Endodermal cell (in vitro differentiated cells): ENCODE measurements around the gene AGPAT3. TPM values are rescaled to one million over a fixed set of nuclear protein-coding genes. Genes with fewer than 3 reads are reported as not detected.

Experiments used
- DNase-seq: peaks from one replicate; pipeline ENCODE4 v3.0.0-alpha.2; 2017
- H3K27ac ChIP-seq: 2 replicates; pipeline ENCODE4 v1.5.1; 2013; ENCODE audit warnings: mild to moderate bottlenecking, low read depth, low read length, moderate library complexity
- H3K27me3 ChIP-seq: 2 replicates; pipeline ENCODE4 v1.6.1; 2013; ENCODE audit warnings: mild to moderate bottlenecking, low read length, moderate library complexity; ENCODE audit not compliant: insufficient read depth, control insufficient read depth, poor library complexity, severe bottlenecking
- H3K36me3 ChIP-seq: 2 replicates; pipeline ENCODE4 v1.7.0; 2013; ENCODE audit warnings: mild to moderate bottlenecking, low read length, moderate library complexity; ENCODE audit not compliant: control insufficient read depth, insufficient read depth
- H3K4me1 ChIP-seq: one replicate; pipeline ENCODE4 v1.7.0; 2013; ENCODE audit warnings: low read length; ENCODE audit not compliant: control insufficient read depth, insufficient read depth
- H3K4me3 ChIP-seq: 2 replicates; pipeline ENCODE4 v1.5.1; 2013; ENCODE audit warnings: mild to moderate bottlenecking, low read length, moderate library complexity
- H3K9ac ChIP-seq: 2 replicates; pipeline ENCODE4 v1.6.1; 2013; ENCODE audit warnings: mild to moderate bottlenecking, low read length, moderate library complexity; ENCODE audit not compliant: poor library complexity, severe bottlenecking; ENCODE audit errors: extremely low read depth
- H3K9me3 ChIP-seq: 2 replicates; pipeline ENCODE4 v1.6.1; 2013; ENCODE audit warnings: mild to moderate bottlenecking, low read length, moderate library complexity; ENCODE audit not compliant: control insufficient read depth
- H3K27ac Mint-ChIP-seq: 2 replicates; pipeline ENCODE4 v1.8.0; 2020; ENCODE audit warnings: mixed read lengths
- H3K27me3 Mint-ChIP-seq: 2 replicates; pipeline ENCODE4 v1.8.0; 2021; ENCODE audit warnings: mild to moderate bottlenecking, mixed read lengths; ENCODE audit not compliant: insufficient read depth
- H3K36me3 Mint-ChIP-seq: 2 replicates; pipeline ENCODE4 v1.8.0; 2020; ENCODE audit warnings: low read depth, mixed read lengths
- H3K4me1 Mint-ChIP-seq: 2 replicates; pipeline ENCODE4 v1.8.0; 2020; ENCODE audit warnings: mixed read lengths
- H3K4me3 Mint-ChIP-seq: 2 replicates; pipeline ENCODE4 v1.8.0; 2020; ENCODE audit warnings: mild to moderate bottlenecking, moderate library complexity, mixed read lengths
- H3K9me3 Mint-ChIP-seq: 2 replicates; pipeline ENCODE4 v1.8.0; 2020; ENCODE audit warnings: mild to moderate bottlenecking, mixed read lengths
- WGBS, 2 experiments: methylation state at CpG; one replicate each; pipeline versions ENCODE4 v1.1.5 to v1.1.7; 2013; ENCODE audit warnings: missing lambda C conversion rate in 2 of 2, mixed read lengths in 1 of 2; ENCODE audit not compliant: insufficient coverage in 1 of 2, insufficient read length in 1 of 2; 5-methylcytosine and 5-hydroxymethylcytosine counted together
- total RNA-seq, 2 donors: library from RNA; stranded (reverse); fragmentation: NEBNext Ultra II Directional in 1 of 2; extraction: Animal tissue kit (Norgen Biotek cat#: 25700) in 1 of 2; gene quantifications; 2 replicates in 1 of 2; 3 replicates in 1 of 2; pipeline ENCODE4 v1.2.1, GENCODE V29; 2021
- TF ChIP-seq, protein P1 (sequence below): fragments of 200-600 bp; sonication (generic); conservative IDR thresholded peaks from 2 replicates; pipeline ENCODE4 v1.5.0; 2021; ENCODE audit warnings: antibody characterized with exemption, mild to moderate bottlenecking

The AGPAT3 gene
- total RNA-seq, 2 donors from 2014 or later = 44.0 to 74.4 TPM

DNA sequence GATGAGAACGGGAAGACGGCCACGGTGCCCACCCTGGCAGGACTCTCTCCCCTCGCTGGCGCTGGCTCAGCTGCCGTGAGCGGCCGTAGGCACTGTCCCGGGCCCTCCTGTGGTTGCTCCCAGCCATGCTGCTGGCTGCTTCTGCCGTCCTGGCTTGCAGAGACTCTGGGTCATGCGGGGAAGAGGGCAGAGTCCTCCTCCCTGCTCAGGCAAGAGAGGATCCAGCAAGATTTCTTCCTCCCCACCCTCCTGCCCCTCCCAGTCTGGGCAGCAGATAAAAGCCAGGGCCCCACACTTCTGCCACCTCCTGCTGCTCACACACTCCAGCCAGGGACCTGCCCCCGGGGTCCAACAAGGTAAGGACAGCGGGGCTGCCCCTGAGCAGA lies 60.1 kb downstream of the AGPAT3 start:
- Mint-ChIP-seq H3K4me3 (no peak overlapping the region), H3K4me1 (peaks cover 63% of the 10 kb centered on the region), H3K36me3 (peaks cover 15% of the 10 kb centered on the region), H3K27ac (peak overlapping the region; percentile 58), H3K9me3 (no peaks in the 10 kb centered on the region), H3K27me3 (no peaks in the 10 kb centered on the region)
- peaks cover 18% of the 10 kb centered on the region for H3K4me1 ChIP-seq
- H3K27ac ChIP-seq = no peak overlapping the region
- no peaks in the 10 kb centered on the region for H3K9me3 ChIP-seq
- H3K9ac ChIP-seq = no peak overlapping the region
- WGBS, 2 experiments = 74 to 80% methylated on average over 9 to 13 of the region's 13 CpGs
- H3K27me3 ChIP-seq = no peaks in the 10 kb centered on the region
- peaks cover 5% of the 10 kb centered on the region for H3K36me3 ChIP-seq
- H3K4me3 ChIP-seq = no peak overlapping the region
- no peak for DNase-seq
- TF ChIP-seq, protein P1, sequence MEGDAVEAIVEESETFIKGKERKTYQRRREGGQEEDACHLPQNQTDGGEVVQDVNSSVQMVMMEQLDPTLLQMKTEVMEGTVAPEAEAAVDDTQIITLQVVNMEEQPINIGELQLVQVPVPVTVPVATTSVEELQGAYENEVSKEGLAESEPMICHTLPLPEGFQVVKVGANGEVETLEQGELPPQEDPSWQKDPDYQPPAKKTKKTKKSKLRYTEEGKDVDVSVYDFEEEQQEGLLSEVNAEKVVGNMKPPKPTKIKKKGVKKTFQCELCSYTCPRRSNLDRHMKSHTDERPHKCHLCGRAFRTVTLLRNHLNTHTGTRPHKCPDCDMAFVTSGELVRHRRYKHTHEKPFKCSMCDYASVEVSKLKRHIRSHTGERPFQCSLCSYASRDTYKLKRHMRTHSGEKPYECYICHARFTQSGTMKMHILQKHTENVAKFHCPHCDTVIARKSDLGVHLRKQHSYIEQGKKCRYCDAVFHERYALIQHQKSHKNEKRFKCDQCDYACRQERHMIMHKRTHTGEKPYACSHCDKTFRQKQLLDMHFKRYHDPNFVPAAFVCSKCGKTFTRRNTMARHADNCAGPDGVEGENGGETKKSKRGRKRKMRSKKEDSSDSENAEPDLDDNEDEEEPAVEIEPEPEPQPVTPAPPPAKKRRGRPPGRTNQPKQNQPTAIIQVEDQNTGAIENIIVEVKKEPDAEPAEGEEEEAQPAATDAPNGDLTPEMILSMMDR = no peak

DNA sequence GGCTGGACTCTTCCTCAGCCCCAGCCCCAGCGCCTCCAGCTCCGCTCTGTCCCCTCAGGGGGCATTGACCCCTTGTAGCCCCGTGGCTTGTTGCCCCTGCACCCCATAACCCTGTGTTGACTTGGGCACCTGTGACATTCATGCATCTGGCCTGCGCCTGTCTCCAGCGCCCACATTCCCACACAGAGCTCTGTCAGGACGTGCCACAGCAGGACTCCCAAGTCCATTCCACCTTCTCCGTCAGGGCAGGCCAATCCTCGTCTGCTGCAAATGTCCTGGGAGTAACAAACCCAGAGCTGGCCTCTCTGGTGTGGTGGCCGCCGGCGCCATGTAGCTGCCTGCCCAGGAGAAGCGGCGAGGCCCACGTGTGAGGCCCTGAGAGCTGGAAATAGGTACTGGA lies 60.6 kb downstream of the AGPAT3 start:
- peak overlapping the region; percentile 58 for H3K27ac Mint-ChIP-seq
- Histone ChIP-seq H3K9me3 (no peaks in the 10 kb centered on the region), H3K27me3 (no peaks in the 10 kb centered on the region), H3K27ac (no peak overlapping the region), H3K4me1 (peaks cover 18% of the 10 kb centered on the region), H3K4me3 (no peak overlapping the region), H3K9ac (no peak overlapping the region), H3K36me3 (peaks cover 5% of the 10 kb centered on the region)
- peaks cover 15% of the 10 kb centered on the region for H3K36me3 Mint-ChIP-seq
- H3K4me1 Mint-ChIP-seq = peaks cover 58% of the 10 kb centered on the region
- no peaks in the 10 kb centered on the region for H3K9me3 Mint-ChIP-seq
- no peaks in the 10 kb centered on the region for H3K27me3 Mint-ChIP-seq
- TF ChIP-seq, protein P1 = no peak
- WGBS, 2 experiments = 91 to 94% methylated on average over 14 of the region's 14 CpGs
- no peak overlapping the region for H3K4me3 Mint-ChIP-seq
- DNase-seq = no peak

DNA sequence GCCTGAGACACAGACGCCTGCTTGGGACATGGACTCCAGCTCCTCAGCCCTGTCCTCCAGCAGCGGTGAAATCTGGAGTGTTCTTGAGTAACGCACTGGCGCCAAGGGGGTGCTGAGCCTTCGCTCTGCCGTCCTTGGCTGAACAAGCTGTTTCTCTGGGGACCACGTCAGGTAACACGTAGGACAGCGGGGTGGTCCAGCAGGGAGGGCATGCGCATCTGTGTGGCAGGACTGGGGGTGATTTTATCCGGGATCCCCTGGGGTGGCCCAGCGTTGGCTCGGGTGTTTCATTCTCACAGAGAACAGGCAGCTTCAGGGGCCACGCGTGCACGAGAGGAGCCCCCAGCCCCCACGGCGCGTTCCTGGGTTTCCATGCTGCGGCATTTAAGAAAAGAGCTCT lies 61.2 kb downstream of the AGPAT3 start:
- DNase-seq = no peak
- no peak overlapping the region for H3K4me3 Mint-ChIP-seq

More for the DNA sequence above, 61.2 kb downstream of the AGPAT3 start:
- Histone ChIP-seq H3K27ac (no peak overlapping the region), H3K9ac (no peak overlapping the region), H3K4me3 (no peak overlapping the region), H3K36me3 (peaks cover 5% of the 10 kb centered on the region), H3K4me1 (peaks cover 18% of the 10 kb centered on the region), H3K27me3 (no peaks in the 10 kb centered on the region), H3K9me3 (no peaks in the 10 kb centered on the region)
- Mint-ChIP-seq H3K9me3 (no peaks in the 10 kb centered on the region), H3K27me3 (no peaks in the 10 kb centered on the region), H3K27ac (peak overlapping the region; percentile 58), H3K4me1 (peaks cover 53% of the 10 kb centered on the region), H3K36me3 (peaks cover 15% of the 10 kb centered on the region)
- TF ChIP-seq, protein P1 = no peak
- 92 to 96% methylated on average over 18 to 20 of the region's 20 CpGs for WGBS, 2 experiments
